ENCODE data around the gene IAH1.

IAH1 gene

GRCh38 chr2:9532421-9532820 is 58.1 kb downstream of the IAH1 start:
- ATAC-seq, result no peak

DNA sequence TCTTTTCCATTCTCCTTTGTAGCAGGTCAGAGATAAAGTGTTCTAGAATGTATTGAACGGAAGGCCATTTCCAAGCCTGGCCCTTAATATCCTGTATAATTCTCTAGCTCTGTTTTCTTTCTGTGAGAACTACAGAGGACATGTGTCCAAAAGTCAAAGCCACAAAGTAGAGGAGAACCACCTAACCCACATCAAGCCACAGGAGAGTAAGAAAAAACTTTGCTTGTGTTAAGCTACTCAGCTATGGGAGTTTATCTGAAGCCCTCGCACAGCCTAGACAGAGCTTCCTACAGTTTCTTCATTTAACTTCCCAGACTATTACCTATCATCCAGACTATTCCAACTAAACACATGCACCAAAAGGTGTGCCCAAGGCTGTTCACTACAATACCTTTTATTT is 59.3 kb downstream of the IAH1 start:
- ATAC-seq, result no peak

DNA sequence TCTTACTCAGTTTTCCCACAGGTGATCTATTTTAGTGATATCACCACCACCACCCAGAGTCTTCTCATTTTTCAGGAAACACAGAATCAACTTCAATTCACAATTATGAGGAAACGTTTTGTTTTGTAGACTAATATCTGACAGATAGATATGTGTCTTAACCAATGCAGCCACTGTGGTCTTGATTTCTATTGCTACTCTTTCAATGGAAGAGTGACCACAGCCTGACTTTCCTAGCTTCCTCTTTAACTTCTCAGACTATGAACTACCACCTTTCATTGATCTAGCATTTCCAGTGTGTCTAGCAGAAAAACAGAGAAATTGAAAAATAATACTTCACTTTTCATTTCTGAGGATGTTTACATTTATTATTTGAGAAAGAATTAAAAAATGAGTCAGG is 60.8 kb downstream of the IAH1 start:
- no peak for ATAC-seq

GRCh38 chr2:9536504-9536903 is 62.2 kb downstream of the IAH1 start:
- no peak for ATAC-seq

GRCh38 chr2:9538000-9538507 is 63.7 kb downstream of the IAH1 start:
- ATAC-seq, result no peak

Measured in activated CD4-positive, CD25-positive, alpha-beta regulatory T cell treated with anti-CD3 and anti-CD28 coated beads, Interleukin-2, amount 50 U/mL, for 24 hours (primary cell).